ENCODE data around the gene IQCM. TPM values are rescaled to one million over a fixed set of nuclear protein-coding genes. Genes with fewer than 3 reads are reported as not detected.

The IQCM gene
- total and polyA plus RNA-seq, 2 donors (not counting 3 experiments of a cell fraction or from before 2014, with no cell fraction given) = not detected

DNA sequence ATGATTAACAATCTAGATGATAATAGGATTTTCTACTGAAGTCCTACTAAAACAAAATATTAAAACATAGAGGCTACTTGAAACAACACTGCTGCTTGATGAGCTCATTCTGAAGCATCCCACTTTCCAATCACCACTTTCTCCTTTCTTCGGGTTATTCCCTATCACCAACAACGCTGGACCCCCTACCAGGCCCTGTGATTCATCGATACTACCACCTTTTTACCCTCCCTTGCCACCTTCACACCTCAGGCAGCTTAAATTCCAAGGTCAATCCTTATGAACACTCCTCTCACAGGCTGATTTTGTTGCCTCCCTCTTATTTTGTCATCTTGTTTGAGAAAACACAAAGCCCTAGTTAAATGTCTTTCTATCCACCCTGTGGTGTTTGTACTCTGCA is 102.6 kb downstream of the IQCM start:
- POLR2A ChIA-PET = no interaction called here

More for the DNA sequence above, 102.6 kb downstream of the IQCM start:
- intact Hi-C loops (cut with micrococcal nuclease) (no loop called here), dilution Hi-C loops (cut with MboI; ENCODE audit: extremely low pct_ligation_motif_present, low sequenced_read_pairs) (no loop called here)
- Histone ChIP-seq H4K20me1 (replicated peaks; ENCODE audit: control insufficient read depth, extremely low read depth, insufficient read depth, low read length) (no peaks in the 10 kb centered on the region), H3K9ac (replicated peaks; ENCODE audit: extremely low read depth, insufficient read depth, low read length) (no peak overlapping the region), H3K27ac (ENCODE audit: insufficient read depth, low read depth, low read length) (no peak overlapping the region), H3K9me1 (replicated peaks; ENCODE audit: control insufficient read depth, extremely low read depth, insufficient read depth, low read length) (no peaks in the 10 kb centered on the region), H3K9me3 (replicated peaks; ENCODE audit: control insufficient read depth, insufficient read depth, low read length) (no peaks in the 10 kb centered on the region), H3K27me3 (ENCODE audit: control insufficient read depth in 2 of 2, insufficient read depth in 2 of 2, low read length in 2 of 2) (no peaks in the 10 kb centered on the region), H3K79me2 (ENCODE audit: control insufficient read depth, insufficient read depth, low read length) (no peaks in the 10 kb centered on the region), H3K4me2 (ENCODE audit: insufficient read depth, low read length) (no peak overlapping the region), H2AFZ (ENCODE audit: low read depth, low read length) (no peak overlapping the region), H3K36me3 (ENCODE audit: control insufficient read depth in 2 of 2, extremely low read depth in 1 of 2, insufficient read depth in 2 of 2, low read length in 2 of 2) (no peaks in the 10 kb centered on the region), H3K4me3 (replicated peaks in 1 of 3; ENCODE audit: insufficient read depth in 1 of 3, low read depth in 1 of 3, low read length in 3 of 3) (no peak overlapping the region), H3K4me1 (ENCODE audit: control insufficient read depth, extremely low read depth, insufficient read depth, low read length) (no peaks in the 10 kb centered on the region)
- no TSS peak for BruUV-seq (replicated peaks)
- TF ChIP-seq, protein P1, sequence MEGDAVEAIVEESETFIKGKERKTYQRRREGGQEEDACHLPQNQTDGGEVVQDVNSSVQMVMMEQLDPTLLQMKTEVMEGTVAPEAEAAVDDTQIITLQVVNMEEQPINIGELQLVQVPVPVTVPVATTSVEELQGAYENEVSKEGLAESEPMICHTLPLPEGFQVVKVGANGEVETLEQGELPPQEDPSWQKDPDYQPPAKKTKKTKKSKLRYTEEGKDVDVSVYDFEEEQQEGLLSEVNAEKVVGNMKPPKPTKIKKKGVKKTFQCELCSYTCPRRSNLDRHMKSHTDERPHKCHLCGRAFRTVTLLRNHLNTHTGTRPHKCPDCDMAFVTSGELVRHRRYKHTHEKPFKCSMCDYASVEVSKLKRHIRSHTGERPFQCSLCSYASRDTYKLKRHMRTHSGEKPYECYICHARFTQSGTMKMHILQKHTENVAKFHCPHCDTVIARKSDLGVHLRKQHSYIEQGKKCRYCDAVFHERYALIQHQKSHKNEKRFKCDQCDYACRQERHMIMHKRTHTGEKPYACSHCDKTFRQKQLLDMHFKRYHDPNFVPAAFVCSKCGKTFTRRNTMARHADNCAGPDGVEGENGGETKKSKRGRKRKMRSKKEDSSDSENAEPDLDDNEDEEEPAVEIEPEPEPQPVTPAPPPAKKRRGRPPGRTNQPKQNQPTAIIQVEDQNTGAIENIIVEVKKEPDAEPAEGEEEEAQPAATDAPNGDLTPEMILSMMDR (IDR thresholded peaks at IDR 0.05; ENCODE audit: extremely low read depth in 1 of 2, insufficient read depth in 1 of 2, low read depth in 1 of 2, low read length in 2 of 2) = no peak
- TF ChIP-seq, protein P2, sequence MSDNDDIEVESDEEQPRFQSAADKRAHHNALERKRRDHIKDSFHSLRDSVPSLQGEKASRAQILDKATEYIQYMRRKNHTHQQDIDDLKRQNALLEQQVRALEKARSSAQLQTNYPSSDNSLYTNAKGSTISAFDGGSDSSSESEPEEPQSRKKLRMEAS (IDR thresholded peaks at IDR 0.05; ENCODE audit: insufficient read depth, insufficient read length) = no peak
- TF ChIP-seq FOS (IDR thresholded peaks at IDR 0.05; ENCODE audit: borderline replicate concordance, insufficient read depth, low read length) = no peak
- no peak for TF ChIP-seq POLR2A (IDR thresholded peaks at IDR 0.05; ENCODE audit: low read depth, low read length)
- TF ChIP-seq GATA2 (IDR thresholded peaks at IDR 0.05; ENCODE audit: insufficient read depth, insufficient read length, low read depth, low read length) = no peak
- no peak for TF ChIP-seq EZH2 (IDR thresholded peaks at IDR 0.05; ENCODE audit: borderline replicate concordance, low read depth, low read length, severe bottlenecking)
- FAIRE-seq = no peak
- CTCF ChIA-PET = no interaction called here
- no peak for DNase-seq (ENCODE audit: low read depth, low spot score)
